ENCODE data around the gene RRBP1. TPM values are rescaled to one million over a fixed set of nuclear protein-coding genes. Genes with fewer than 3 reads are reported as not detected.

RRBP1 gene
- total RNA-seq, 1 donor from 2014 or later: 102 TPM

GRCh38 chr20:17650301-17651128 lies 31.5 kb downstream of the RRBP1 start:
- no peak for DNase-seq (ENCODE audit: low read depth, low spot score)

- no peak for DNase-seq (ENCODE audit: low read depth, low spot score)
Measured at GRCh38 chr20:17648791-17649730, 33.0 kb downstream of the RRBP1 start.

- DNase-seq (ENCODE audit: low read depth, low spot score): no peak
Measured at GRCh38 chr20:17648315-17648646, 33.8 kb downstream of the RRBP1 start.

GRCh38 chr20:17647391-17648314 lies 34.4 kb downstream of the RRBP1 start:
- DNase-seq (ENCODE audit: low read depth, low spot score): no peak

GRCh38 chr20:17646961-17647301 lies 35.1 kb downstream of the RRBP1 start:
- DNase-seq (ENCODE audit: low read depth, low spot score): no peak

GRCh38 chr20:17646209-17646960 lies 35.7 kb downstream of the RRBP1 start:
- DNase-seq (ENCODE audit: low read depth, low spot score): no peak

- no peak for DNase-seq (ENCODE audit: low read depth, low spot score)
Measured at GRCh38 chr20:17645546-17646208, 36.4 kb downstream of the RRBP1 start.

GRCh38 chr20:17645010-17645409 lies 37.0 kb downstream of the RRBP1 start:
- no peak for DNase-seq (ENCODE audit: low read depth, low spot score)

- no peak for DNase-seq (ENCODE audit: low read depth, low spot score)
Measured at GRCh38 chr20:17644451-17644850, 37.6 kb downstream of the RRBP1 start.

- DNase-seq (ENCODE audit: low read depth, low spot score): no peak
Measured at GRCh38 chr20:17643531-17644188, 38.4 kb downstream of the RRBP1 start.

GRCh38 chr20:17642404-17643269 lies 39.4 kb downstream of the RRBP1 start:
- no peak for DNase-seq (ENCODE audit: low read depth, low spot score)

GRCh38 chr20:17641993-17642392 lies 40.0 kb downstream of the RRBP1 start:
- no peak for DNase-seq (ENCODE audit: low read depth, low spot score)

- DNase-seq (ENCODE audit: low read depth, low spot score): no peak
Measured at GRCh38 chr20:17641520-17641964, 40.5 kb downstream of the RRBP1 start.

- DNase-seq (ENCODE audit: low read depth, low spot score): no peak
Measured at GRCh38 chr20:17640875-17641378, 41.1 kb downstream of the RRBP1 start.

GRCh38 chr20:17640146-17640874 lies 41.7 kb downstream of the RRBP1 start:
- no peak for DNase-seq (ENCODE audit: low read depth, low spot score)

GRCh38 chr20:17638835-17639407 lies 43.1 kb downstream of the RRBP1 start:
- DNase-seq (ENCODE audit: low read depth, low spot score): no peak

- no peak for DNase-seq (ENCODE audit: low read depth, low spot score)
Measured at GRCh38 chr20:17637985-17638640, 43.9 kb downstream of the RRBP1 start.
